ENCODE data around the gene CDS1. TPM values are rescaled to one million over a fixed set of nuclear protein-coding genes. Genes with fewer than 3 reads are reported as not detected.

The CDS1 gene
- total RNA-seq, 5 donors from 2014 or later (not counting 1 experiment from before 2014, with no cell fraction given), result 0.47 to 0.92 (median 0.68) TPM

DNA sequence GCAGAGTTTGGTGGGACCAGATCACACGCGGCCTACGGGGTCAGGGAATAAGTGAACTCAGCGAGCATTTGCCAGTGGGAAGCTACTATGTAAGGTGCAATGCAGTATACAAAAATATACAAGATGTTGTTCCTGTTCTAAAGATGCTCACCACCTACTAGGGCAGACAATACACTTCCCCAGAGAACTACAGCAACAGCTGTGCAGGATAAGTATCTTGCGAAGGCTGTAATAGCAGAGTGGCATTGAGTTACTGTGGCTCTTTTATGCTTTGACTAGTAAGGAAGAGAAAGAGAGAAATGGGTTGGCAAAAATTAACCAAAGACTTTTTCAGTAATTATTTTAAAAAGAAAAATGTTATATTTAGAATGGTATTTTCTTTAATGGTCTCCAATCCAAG, 61.2 kb downstream of the CDS1 start:
- WGBS (ENCODE audit: insufficient coverage), result no CpG with 5 or more reads among the region's 5 CpGs
- Histone ChIP-seq H3K27me3 (replicated peaks in 1 of 2; ENCODE audit: control insufficient read depth in 2 of 2, extremely low read depth in 1 of 2, insufficient read depth in 2 of 2, low read length in 1 of 2) (no peaks in the 10 kb centered on the region), H3K4me1 (ENCODE audit: control insufficient read depth in 1 of 2, extremely low read depth in 1 of 2, insufficient read depth in 2 of 2, low read length in 2 of 2) (no peaks in the 10 kb centered on the region), H3K27ac (ENCODE audit: low read length) (no peak overlapping the region), H3K9me3 (no peaks in the 10 kb centered on the region), H3K4me3 (ENCODE audit: control insufficient read depth in 1 of 2, extremely low read depth in 1 of 2, low read length in 1 of 2) (no peak overlapping the region), H3K36me3 (ENCODE audit: control insufficient read depth in 2 of 2, extremely low read depth in 1 of 2, insufficient read depth in 1 of 2, low read length in 1 of 2) (no peaks in the 10 kb centered on the region)
- POLR2A ChIA-PET, result no interaction called here
- no peaks in the 10 kb centered on the region for H3K36me3 Mint-ChIP-seq
- H3K27me3 Mint-ChIP-seq, result no peaks in the 10 kb centered on the region
- H3K4me1 Mint-ChIP-seq, result no peaks in the 10 kb centered on the region
- H3K9me3 Mint-ChIP-seq, result no peaks in the 10 kb centered on the region
- no peak overlapping the region for H3K27ac Mint-ChIP-seq
- no peak overlapping the region for H3K4me3 Mint-ChIP-seq
- DNase-seq (no peak), ATAC-seq (replicated peaks in 1 of 4) (no peak)
- CTCF ChIA-PET, result no interaction called here

GRCh38 chr4:84647312-84647884, 64.5 kb downstream of the CDS1 start:
- POLR2A ChIA-PET, result no interaction called here
- H3K4me1 Mint-ChIP-seq, result no peaks in the 10 kb centered on the region
- Histone ChIP-seq H3K27me3 (replicated peaks in 1 of 2; ENCODE audit: control insufficient read depth in 2 of 2, extremely low read depth in 1 of 2, insufficient read depth in 2 of 2, low read length in 1 of 2) (no peaks in the 10 kb centered on the region), H3K27ac (ENCODE audit: low read length) (no peak overlapping the region), H3K4me1 (ENCODE audit: control insufficient read depth in 1 of 2, extremely low read depth in 1 of 2, insufficient read depth in 2 of 2, low read length in 2 of 2) (no peaks in the 10 kb centered on the region), H3K9me3 (no peaks in the 10 kb centered on the region), H3K4me3 (ENCODE audit: control insufficient read depth in 1 of 2, extremely low read depth in 1 of 2, low read length in 1 of 2) (no peak overlapping the region), H3K36me3 (ENCODE audit: control insufficient read depth in 2 of 2, extremely low read depth in 1 of 2, insufficient read depth in 1 of 2, low read length in 1 of 2) (no peaks in the 10 kb centered on the region)
- 70% methylated on average over 2 of the region's 2 CpGs for WGBS (ENCODE audit: insufficient coverage)
- H3K9me3 Mint-ChIP-seq, result no peaks in the 10 kb centered on the region
- CTCF ChIA-PET, result interaction anchor here in 1 of 2 donors (0.5 kb wide), 1 partner anchor 655 kb away, joined by 3 read pairs; no protein-coding TSS in a partner anchor
- H3K27ac Mint-ChIP-seq, result no peak overlapping the region
- H3K4me3 Mint-ChIP-seq, result no peak overlapping the region
- H3K36me3 Mint-ChIP-seq, result no peaks in the 10 kb centered on the region
- ATAC-seq (replicated peaks in 1 of 4), result no peak
- no peaks in the 10 kb centered on the region for H3K27me3 Mint-ChIP-seq
- no peak for DNase-seq

- CTCF ChIA-PET, result no interaction called here
- Histone ChIP-seq H3K4me1 (ENCODE audit: control insufficient read depth in 1 of 2, extremely low read depth in 1 of 2, insufficient read depth in 2 of 2, low read length in 2 of 2) (no peaks in the 10 kb centered on the region), H3K27me3 (replicated peaks in 1 of 2; ENCODE audit: control insufficient read depth in 2 of 2, extremely low read depth in 1 of 2, insufficient read depth in 2 of 2, low read length in 1 of 2) (no peaks in the 10 kb centered on the region), H3K27ac (ENCODE audit: low read length) (no peak overlapping the region), H3K4me3 (ENCODE audit: control insufficient read depth in 1 of 2, extremely low read depth in 1 of 2, low read length in 1 of 2) (no peak overlapping the region), H3K9me3 (no peaks in the 10 kb centered on the region), H3K36me3 (ENCODE audit: control insufficient read depth in 2 of 2, extremely low read depth in 1 of 2, insufficient read depth in 1 of 2, low read length in 1 of 2) (no peaks in the 10 kb centered on the region)
- H3K9me3 Mint-ChIP-seq, result no peaks in the 10 kb centered on the region
- H3K27ac Mint-ChIP-seq, result no peak overlapping the region
- no CpG with 5 or more reads among the region's 1 CpG for WGBS (ENCODE audit: insufficient coverage)
- ATAC-seq (replicated peaks in 1 of 4) (no peak), DNase-seq (no peak)
- no peaks in the 10 kb centered on the region for H3K27me3 Mint-ChIP-seq
- H3K36me3 Mint-ChIP-seq, result no peaks in the 10 kb centered on the region
- no peaks in the 10 kb centered on the region for H3K4me1 Mint-ChIP-seq
- POLR2A ChIA-PET, result no interaction called here
- no peak overlapping the region for H3K4me3 Mint-ChIP-seq
Observed at GRCh38 chr4:84648178-84648577, 65.3 kb downstream of the CDS1 start.

GRCh38 chr4:84648863-84649647, 66.1 kb downstream of the CDS1 start:
- 92% methylated on average over 8 of the region's 10 CpGs for WGBS (ENCODE audit: insufficient coverage)
- H3K4me3 Mint-ChIP-seq, result no peak overlapping the region
- Histone ChIP-seq H3K27ac (ENCODE audit: low read length) (no peak overlapping the region), H3K36me3 (ENCODE audit: control insufficient read depth in 2 of 2, extremely low read depth in 1 of 2, insufficient read depth in 1 of 2, low read length in 1 of 2) (no peaks in the 10 kb centered on the region), H3K27me3 (replicated peaks in 1 of 2; ENCODE audit: control insufficient read depth in 2 of 2, extremely low read depth in 1 of 2, insufficient read depth in 2 of 2, low read length in 1 of 2) (no peaks in the 10 kb centered on the region), H3K9me3 (no peaks in the 10 kb centered on the region), H3K4me1 (ENCODE audit: control insufficient read depth in 1 of 2, extremely low read depth in 1 of 2, insufficient read depth in 2 of 2, low read length in 2 of 2) (no peaks in the 10 kb centered on the region), H3K4me3 (ENCODE audit: control insufficient read depth in 1 of 2, extremely low read depth in 1 of 2, low read length in 1 of 2) (no peak overlapping the region)
- DNase-seq (no peak), ATAC-seq (replicated peaks in 1 of 4) (no peak)
- H3K27me3 Mint-ChIP-seq, result no peaks in the 10 kb centered on the region
- CTCF ChIA-PET, result no interaction called here
- no peaks in the 10 kb centered on the region for H3K9me3 Mint-ChIP-seq
- POLR2A ChIA-PET, result no interaction called here
- H3K4me1 Mint-ChIP-seq, result no peaks in the 10 kb centered on the region
- H3K27ac Mint-ChIP-seq, result no peak overlapping the region
- H3K36me3 Mint-ChIP-seq, result no peaks in the 10 kb centered on the region

GRCh38 chr4:84651499-84651898, 68.6 kb downstream of the CDS1 start:
- Histone ChIP-seq H3K27me3 (replicated peaks in 1 of 2; ENCODE audit: control insufficient read depth in 2 of 2, extremely low read depth in 1 of 2, insufficient read depth in 2 of 2, low read length in 1 of 2) (no peaks in the 10 kb centered on the region), H3K4me3 (ENCODE audit: control insufficient read depth in 1 of 2, extremely low read depth in 1 of 2, low read length in 1 of 2) (no peak overlapping the region), H3K4me1 (ENCODE audit: control insufficient read depth in 1 of 2, extremely low read depth in 1 of 2, insufficient read depth in 2 of 2, low read length in 2 of 2) (no peaks in the 10 kb centered on the region), H3K9me3 (no peaks in the 10 kb centered on the region), H3K36me3 (ENCODE audit: control insufficient read depth in 2 of 2, extremely low read depth in 1 of 2, insufficient read depth in 1 of 2, low read length in 1 of 2) (no peaks in the 10 kb centered on the region), H3K27ac (ENCODE audit: low read length) (no peak overlapping the region)
- H3K4me1 Mint-ChIP-seq, result no peaks in the 10 kb centered on the region
- ChIA-PET CTCF (no interaction called here), POLR2A (no interaction called here)
- DNase-seq, result no peak
- H3K4me3 Mint-ChIP-seq, result no peak overlapping the region
- 78% methylated on average over 1 of the region's 1 CpG for WGBS (ENCODE audit: insufficient coverage)
- no peaks in the 10 kb centered on the region for H3K36me3 Mint-ChIP-seq
- H3K27ac Mint-ChIP-seq, result no peak overlapping the region
- H3K9me3 Mint-ChIP-seq, result peaks cover 2 to 3% (median 3%) of the 10 kb centered on the region in 3 donors
- ATAC-seq (replicated peaks in 1 of 4), result no peak
- peaks cover 2% of the 10 kb centered on the region in 2 donors for H3K27me3 Mint-ChIP-seq

DNA sequence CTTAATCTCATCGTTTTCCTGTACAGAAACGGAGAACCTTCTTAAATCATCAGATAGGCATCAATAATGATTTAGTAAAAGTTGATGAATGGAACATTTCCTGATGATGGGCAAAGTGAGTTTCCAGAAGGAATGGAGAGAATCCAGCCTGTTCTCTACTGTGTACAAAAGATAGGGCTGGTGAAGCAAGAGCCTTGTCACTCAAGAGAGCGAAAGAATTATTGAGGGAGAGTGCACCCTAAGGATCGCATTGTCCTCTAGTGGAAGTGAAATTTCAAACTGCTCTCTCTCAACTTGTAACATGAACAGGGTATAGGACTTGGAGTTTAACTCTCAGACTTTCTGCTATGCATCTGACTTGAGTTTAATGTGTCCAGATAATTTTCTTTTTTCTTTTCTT, 69.6 kb downstream of the CDS1 start:
- Histone ChIP-seq H3K4me1 (ENCODE audit: control insufficient read depth in 1 of 2, extremely low read depth in 1 of 2, insufficient read depth in 2 of 2, low read length in 2 of 2) (no peaks in the 10 kb centered on the region), H3K36me3 (ENCODE audit: control insufficient read depth in 2 of 2, extremely low read depth in 1 of 2, insufficient read depth in 1 of 2, low read length in 1 of 2) (no peaks in the 10 kb centered on the region), H3K9me3 (no peaks in the 10 kb centered on the region), H3K4me3 (ENCODE audit: control insufficient read depth in 1 of 2, extremely low read depth in 1 of 2, low read length in 1 of 2) (no peak overlapping the region), H3K27ac (ENCODE audit: low read length) (no peak overlapping the region), H3K27me3 (replicated peaks in 1 of 2; ENCODE audit: control insufficient read depth in 2 of 2, extremely low read depth in 1 of 2, insufficient read depth in 2 of 2, low read length in 1 of 2) (no peaks in the 10 kb centered on the region)
- Mint-ChIP-seq H3K9me3 (peaks cover 4 to 10% (median 10%) of the 10 kb centered on the region in 3 donors), H3K27me3 (peaks cover 2 to 5% of the 10 kb centered on the region in 2 donors), H3K4me3 (no peak overlapping the region), H3K36me3 (no peaks in the 10 kb centered on the region), H3K4me1 (no peaks in the 10 kb centered on the region), H3K27ac (no peak overlapping the region)
- POLR2A ChIA-PET, result no interaction called here
- 100% methylated on average over 1 of the region's 4 CpGs for WGBS (ENCODE audit: insufficient coverage)
- no peak for DNase-seq
- CTCF ChIA-PET, result no interaction called here
- no peak for ATAC-seq (replicated peaks in 1 of 4)

Measured in T-cell (primary cell).